CD8-positive, alpha-beta memory T cell (primary cell): ENCODE data around the gene GRIP1. TPM values are rescaled to one million over a fixed set of nuclear protein-coding genes. Genes with fewer than 3 reads are reported as not detected.

Source experiments
- CTCF ChIA-PET: fragments of 350-600 bp; sonication (Branson Sonifier 250); formaldehyde crosslinking; loops from one replicate; lab custom pipeline; 2021; ENCODE audit warnings: antibody characterized with exemption; lab: Charles Lee
- POLR2A ChIA-PET: fragments of 350-600 bp; sonication (Branson Sonifier 250); formaldehyde crosslinking; loops from one replicate; lab custom pipeline; 2021; ENCODE audit warnings: antibody characterized with exemption; lab: Charles Lee
- DNase-seq, 5 donors: peaks; one replicate each; pipeline versions ENCODE4 v3.0.0 to v3.0.0-alpha.2; 2020 to 2022; ENCODE audit warnings: mixed read lengths in 1 of 5
- H3K27ac ChIP-seq: one replicate; pipeline ENCODE4 v1.7.0; 2013; ENCODE audit warnings: low read depth, mild to moderate bottlenecking, low read length, moderate library complexity
- H3K27me3 ChIP-seq: 2 replicates; pipeline ENCODE4 v1.7.0; 2013; ENCODE audit warnings: low read length, mild to moderate bottlenecking; ENCODE audit not compliant: insufficient read depth, poor library complexity, severe bottlenecking
- H3K36me3 ChIP-seq: 2 replicates; pipeline ENCODE4 v1.7.0; 2013; ENCODE audit warnings: mild to moderate bottlenecking, low read length, moderate library complexity; ENCODE audit not compliant: insufficient read depth
- H3K4me1 ChIP-seq: 2 replicates; pipeline ENCODE4 v1.7.0; 2013; ENCODE audit warnings: mild to moderate bottlenecking, low read length, moderate library complexity; ENCODE audit not compliant: insufficient read depth
- H3K4me3 ChIP-seq: 2 replicates; pipeline ENCODE4 v1.7.0; 2013; ENCODE audit warnings: mild to moderate bottlenecking, low read length
- H3K9me3 ChIP-seq: 2 replicates; pipeline ENCODE4 v1.7.0; 2013; ENCODE audit warnings: mild to moderate bottlenecking, low read length
- H3K27ac Mint-ChIP-seq, 8 donors: one replicate each; pipeline ENCODE4 v1.8.0; 2020 to 2021; ENCODE audit warnings: mixed read lengths in 8 of 8, mild to moderate bottlenecking in 6 of 8, inconsistent platforms in 3 of 8, moderate library complexity in 3 of 8
- H3K27me3 Mint-ChIP-seq, 2 donors: one replicate each; pipeline ENCODE4 v1.8.0; 2020 to 2021; ENCODE audit warnings: mixed read lengths in 2 of 2, mild to moderate bottlenecking in 1 of 2, moderate library complexity in 1 of 2
- H3K36me3 Mint-ChIP-seq, 3 donors: one replicate each; pipeline ENCODE4 v1.8.0; 2020 to 2021; ENCODE audit warnings: mixed read lengths in 3 of 3, inconsistent platforms in 1 of 3, mild to moderate bottlenecking in 1 of 3
- H3K4me1 Mint-ChIP-seq, 3 donors: one replicate each; pipeline ENCODE4 v1.8.0; 2020 to 2021; ENCODE audit warnings: mixed read lengths in 3 of 3, inconsistent platforms in 1 of 3, mild to moderate bottlenecking in 1 of 3
- H3K4me3 Mint-ChIP-seq, 7 donors: one replicate each; pipeline ENCODE4 v1.8.0; 2020 to 2021; ENCODE audit warnings: mixed read lengths in 7 of 7, mild to moderate bottlenecking in 6 of 7, moderate library complexity in 4 of 7, inconsistent platforms in 2 of 7
- H3K9me3 Mint-ChIP-seq, 5 donors: one replicate each; pipeline ENCODE4 v1.8.0; 2020 to 2022; ENCODE audit warnings: mixed read lengths in 5 of 5, mild to moderate bottlenecking in 3 of 5, moderate library complexity in 2 of 5, inconsistent platforms in 1 of 5
- polyA plus RNA-seq: library from polyadenylated mRNA; unstranded; fragments of 300-500 nt; fragmentation: Illumina TruSeq; gene quantifications from one replicate; pipeline ENCODE4 v1.2.3, GENCODE V29; 2021
- total RNA-seq, 2 experiments: library from RNA; stranded (reverse); gene quantifications; one replicate each; pipeline ENCODE4 v1.2.3, GENCODE V29; 2021

Gene GRIP1
- total and polyA plus RNA-seq, 3 experiments from 2014 or later = 0.31 to 1.5 (median 1.3) TPM

- Histone ChIP-seq H3K27ac (no peak overlapping the region), H3K4me3 (no peak overlapping the region), H3K4me1 (no peaks in the 10 kb centered on the region), H3K9me3 (no peaks in the 10 kb centered on the region), H3K27me3 (no peaks in the 10 kb centered on the region), H3K36me3 (no peaks in the 10 kb centered on the region)
- ChIA-PET POLR2A (no interaction called here), CTCF (no interaction called here)
- no peaks in the 10 kb centered on the region for H3K4me1 Mint-ChIP-seq
- peaks cover 0 to 2% (median 0%) of the 10 kb centered on the region in 3 donors for H3K36me3 Mint-ChIP-seq
- DNase-seq = no peak
- no peak overlapping the region for H3K4me3 Mint-ChIP-seq
- H3K9me3 Mint-ChIP-seq = no peaks in the 10 kb centered on the region
- H3K27me3 Mint-ChIP-seq = peaks cover 5 to 7% of the 10 kb centered on the region in 2 donors
- H3K27ac Mint-ChIP-seq = no peak overlapping the region
These were observed 42.1 kb downstream of the GRIP1 start for GRCh38 chr12:66636771-66637170.

GRCh38 chr12:66633676-66634075 lies 45.2 kb downstream of the GRIP1 start:
- no peaks in the 10 kb centered on the region for H3K4me1 ChIP-seq
- no peak overlapping the region for H3K4me3 ChIP-seq
- no peak overlapping the region for H3K27ac ChIP-seq
- no peaks in the 10 kb centered on the region for H3K27me3 ChIP-seq
- ChIA-PET POLR2A (no interaction called here), CTCF (no interaction called here)
- Mint-ChIP-seq H3K4me3 (no peak overlapping the region), H3K27me3 (peaks cover 2 to 7% of the 10 kb centered on the region in 2 donors), H3K36me3 (peaks cover 0 to 2% (median 0%) of the 10 kb centered on the region in 3 donors), H3K9me3 (no peaks in the 10 kb centered on the region), H3K4me1 (no peaks in the 10 kb centered on the region), H3K27ac (no peak overlapping the region)
- H3K9me3 ChIP-seq = no peaks in the 10 kb centered on the region
- no peaks in the 10 kb centered on the region for H3K36me3 ChIP-seq
- DNase-seq = no peak

- Mint-ChIP-seq H3K4me3 (no peak overlapping the region), H3K9me3 (no peaks in the 10 kb centered on the region), H3K4me1 (no peaks in the 10 kb centered on the region), H3K36me3 (no peaks in the 10 kb centered on the region), H3K27me3 (peaks cover 7 to 12% of the 10 kb centered on the region in 2 donors), H3K27ac (no peak overlapping the region)
- no peak overlapping the region for H3K27ac ChIP-seq
- H3K27me3 ChIP-seq = no peaks in the 10 kb centered on the region
- H3K4me3 ChIP-seq = no peak overlapping the region
- H3K4me1 ChIP-seq = no peaks in the 10 kb centered on the region
- ChIA-PET CTCF (no interaction called here), POLR2A (no interaction called here)
- no peaks in the 10 kb centered on the region for H3K36me3 ChIP-seq
- DNase-seq = no peak
- H3K9me3 ChIP-seq = no peaks in the 10 kb centered on the region
These were observed 49.6 kb downstream of the GRIP1 start for GRCh38 chr12:66629138-66629870.

- H3K27ac Mint-ChIP-seq = no peak overlapping the region
- Histone ChIP-seq H3K27ac (no peak overlapping the region), H3K9me3 (no peaks in the 10 kb centered on the region), H3K4me1 (no peaks in the 10 kb centered on the region), H3K4me3 (no peak overlapping the region), H3K27me3 (no peaks in the 10 kb centered on the region), H3K36me3 (no peaks in the 10 kb centered on the region)
- no peak overlapping the region for H3K4me3 Mint-ChIP-seq
- no peaks in the 10 kb centered on the region for H3K36me3 Mint-ChIP-seq
- ChIA-PET POLR2A (no interaction called here), CTCF (no interaction called here)
- no peak for DNase-seq
- H3K4me1 Mint-ChIP-seq = no peaks in the 10 kb centered on the region
- no peaks in the 10 kb centered on the region for H3K9me3 Mint-ChIP-seq
- H3K27me3 Mint-ChIP-seq = peaks cover 5 to 7% of the 10 kb centered on the region in 2 donors
These were observed 50.9 kb downstream of the GRIP1 start for GRCh38 chr12:66627988-66628317.

GRCh38 chr12:66627270-66627987 lies 51.4 kb downstream of the GRIP1 start:
- H3K9me3 ChIP-seq = no peaks in the 10 kb centered on the region
- no peak overlapping the region for H3K4me3 ChIP-seq
- no peaks in the 10 kb centered on the region for H3K36me3 Mint-ChIP-seq
- no peak overlapping the region for H3K27ac ChIP-seq
- no peaks in the 10 kb centered on the region for H3K4me1 Mint-ChIP-seq
- no peaks in the 10 kb centered on the region for H3K9me3 Mint-ChIP-seq
- no peaks in the 10 kb centered on the region for H3K27me3 ChIP-seq
- H3K4me3 Mint-ChIP-seq = no peak overlapping the region
- no peak for DNase-seq
- CTCF ChIA-PET = no interaction called here
- peaks cover 5 to 7% of the 10 kb centered on the region in 2 donors for H3K27me3 Mint-ChIP-seq
- H3K36me3 ChIP-seq = no peaks in the 10 kb centered on the region
- H3K4me1 ChIP-seq = no peaks in the 10 kb centered on the region
- POLR2A ChIA-PET = no interaction called here
- no peak overlapping the region for H3K27ac Mint-ChIP-seq

GRCh38 chr12:66624806-66625205 lies 54.1 kb downstream of the GRIP1 start:
- Histone ChIP-seq H3K4me3 (no peak overlapping the region), H3K9me3 (no peaks in the 10 kb centered on the region), H3K4me1 (no peaks in the 10 kb centered on the region), H3K27ac (no peak overlapping the region), H3K36me3 (no peaks in the 10 kb centered on the region), H3K27me3 (no peaks in the 10 kb centered on the region)
- Mint-ChIP-seq H3K9me3 (no peaks in the 10 kb centered on the region), H3K36me3 (no peaks in the 10 kb centered on the region), H3K4me3 (no peak overlapping the region), H3K27ac (no peak overlapping the region), H3K4me1 (no peaks in the 10 kb centered on the region), H3K27me3 (peaks cover 5 to 7% of the 10 kb centered on the region in 2 donors)
- POLR2A ChIA-PET = no interaction called here
- no peak for DNase-seq
- CTCF ChIA-PET = no interaction called here

- no peaks in the 10 kb centered on the region for H3K9me3 Mint-ChIP-seq
- H3K27ac ChIP-seq = no peak overlapping the region
- CTCF ChIA-PET = no interaction called here
These were observed 55.4 kb downstream of the GRIP1 start for GRCh38 chr12:66623455-66623854.

GRCh38 chr12:66620688-66621087 lies 58.2 kb downstream of the GRIP1 start:
- H3K9me3 Mint-ChIP-seq = no peaks in the 10 kb centered on the region
- H3K36me3 Mint-ChIP-seq = no peaks in the 10 kb centered on the region
- H3K4me1 Mint-ChIP-seq = no peaks in the 10 kb centered on the region
- H3K27me3 ChIP-seq = no peaks in the 10 kb centered on the region
- H3K27ac Mint-ChIP-seq = no peak overlapping the region
- H3K9me3 ChIP-seq = no peaks in the 10 kb centered on the region
- H3K27me3 Mint-ChIP-seq = peaks cover 1 to 3% of the 10 kb centered on the region in 2 donors
- DNase-seq = no peak
- POLR2A ChIA-PET = no interaction called here
- CTCF ChIA-PET = no interaction called here
- no peaks in the 10 kb centered on the region for H3K4me1 ChIP-seq
- no peak overlapping the region for H3K4me3 ChIP-seq
- no peak overlapping the region for H3K27ac ChIP-seq
- H3K4me3 Mint-ChIP-seq = no peak overlapping the region
- no peaks in the 10 kb centered on the region for H3K36me3 ChIP-seq

More at GRCh38 chr12:66623455-66623854, 55.4 kb downstream of the GRIP1 start:
- POLR2A ChIA-PET = no interaction called here
- no peaks in the 10 kb centered on the region for H3K36me3 ChIP-seq
- H3K4me3 ChIP-seq = no peak overlapping the region
- no peaks in the 10 kb centered on the region for H3K4me1 ChIP-seq
- no peak overlapping the region for H3K27ac Mint-ChIP-seq
- H3K4me3 Mint-ChIP-seq = no peak overlapping the region
- no peaks in the 10 kb centered on the region for H3K36me3 Mint-ChIP-seq
- peaks cover 5 to 7% of the 10 kb centered on the region in 2 donors for H3K27me3 Mint-ChIP-seq
- no peaks in the 10 kb centered on the region for H3K27me3 ChIP-seq
- DNase-seq = no peak
- no peaks in the 10 kb centered on the region for H3K9me3 ChIP-seq
- no peaks in the 10 kb centered on the region for H3K4me1 Mint-ChIP-seq
